Cortex of kidney (tissue), 1 donor: Measurements from ENCODE around the gene CHN2.

Source experiments
- DNase-seq: peaks from one replicate; lab custom pipeline; 2025; lab: John Stamatoyannopoulos, UW

Gene CHN2

DNA sequence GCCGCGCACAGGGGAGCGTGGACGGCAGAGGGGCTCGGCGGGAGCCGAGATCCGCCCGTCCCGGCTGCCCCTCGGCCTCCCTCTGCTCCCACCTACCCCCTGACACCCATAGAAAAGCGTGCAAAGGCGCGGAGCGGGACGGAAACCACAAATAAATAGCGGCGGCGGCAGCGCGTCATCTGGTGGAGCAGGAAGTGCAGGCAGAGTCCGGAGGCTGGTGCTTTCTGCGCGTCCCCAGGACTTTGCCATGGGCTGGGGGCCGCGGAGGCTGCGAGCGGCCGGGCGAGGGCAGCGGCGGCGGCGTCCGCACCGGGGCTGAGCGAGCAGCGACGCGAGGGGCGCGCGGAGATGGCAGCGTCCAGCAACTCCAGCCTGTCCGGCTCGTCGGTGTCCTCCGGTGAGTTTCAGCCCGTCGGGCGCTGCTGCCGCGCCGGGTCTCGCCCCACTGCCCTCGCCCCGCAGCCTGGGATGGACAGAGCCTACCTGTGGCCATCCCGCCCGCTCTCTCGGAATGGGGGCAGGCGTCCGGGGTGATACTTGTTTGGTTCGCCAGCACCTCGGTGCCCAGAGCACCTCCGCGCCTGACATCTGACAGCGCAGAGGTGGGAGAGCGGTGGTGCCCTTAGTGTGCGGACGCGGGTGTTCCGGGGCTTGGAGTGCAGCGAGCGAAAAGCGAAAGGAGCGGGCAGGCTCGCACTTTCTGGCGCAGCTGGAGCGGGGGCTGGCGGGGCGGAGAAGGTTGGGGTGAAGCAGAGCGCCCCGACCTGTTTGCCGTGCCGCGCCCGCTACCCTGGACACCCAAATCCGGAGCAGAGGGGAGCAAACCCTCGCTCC is at the start of gene CHN2:
TSS of gene CHN2 (plus strand) at position 182 of the 834 bp plus-strand sequence.
- DNase-seq, result no peak

DNA sequence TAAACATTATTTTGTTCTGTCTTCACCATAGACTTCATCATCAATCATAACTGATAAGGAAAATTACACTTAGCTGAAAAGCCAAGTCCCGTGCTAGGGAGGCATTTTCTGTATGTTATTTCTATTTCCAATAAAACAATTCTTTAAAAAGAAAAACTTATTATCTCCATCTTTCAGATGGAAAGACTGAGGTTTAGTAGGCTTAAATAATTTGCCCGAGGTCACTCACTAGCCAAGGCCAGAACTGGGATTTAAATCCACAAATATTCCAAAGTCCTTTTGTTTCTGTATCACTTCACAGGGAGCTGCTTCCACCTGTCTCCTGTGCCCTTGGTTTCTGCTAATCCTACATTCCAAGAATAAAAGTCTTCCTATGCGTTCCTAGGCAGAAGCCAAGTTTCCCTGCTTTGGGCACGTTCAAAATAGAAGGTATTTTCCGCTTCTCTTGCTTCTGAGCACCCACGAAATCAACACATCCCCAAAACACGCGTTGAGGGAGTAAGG is 49.0 kb upstream of the CHN2 start:
- DNase-seq, result no peak

DNA sequence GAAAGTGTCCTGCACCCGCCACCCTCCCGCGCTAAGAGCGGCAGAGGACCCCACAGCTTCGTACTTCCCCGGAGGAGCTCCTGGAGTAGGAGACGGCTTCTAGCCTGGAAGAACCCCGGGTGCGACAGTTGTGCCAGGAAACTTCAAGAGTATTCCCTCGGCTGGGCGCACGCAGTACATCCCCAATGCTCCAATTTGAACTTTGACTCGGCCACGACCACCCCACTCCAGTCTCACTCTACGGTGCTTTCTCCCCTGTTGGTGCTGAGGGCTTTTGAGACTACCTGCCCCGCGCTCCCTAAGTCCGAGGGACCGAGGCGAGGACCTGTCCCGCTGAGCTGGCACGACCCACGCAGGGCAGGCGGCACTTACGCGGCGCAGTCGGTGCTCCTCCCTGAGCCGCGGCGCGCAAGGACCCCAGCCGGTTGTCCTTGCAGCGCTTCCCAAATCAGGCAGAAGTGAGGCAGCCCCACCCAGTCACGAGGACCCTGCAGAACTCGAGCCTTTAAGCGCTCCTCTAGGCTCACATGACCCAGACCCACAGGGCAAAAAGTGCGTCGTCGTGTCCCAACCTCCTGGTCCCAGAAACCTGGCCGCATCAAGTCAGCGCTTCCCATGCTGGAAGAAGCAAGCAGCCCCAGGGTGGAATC is 48.4 kb upstream of the CHN2 start, which contains the start of gene CPVL:
TSS of gene CPVL (minus strand) at position 481 of the 650 bp plus-strand sequence. CDS start 25,476 bp downstream, outside the sequence.
- DNase-seq, result no peak

DNA sequence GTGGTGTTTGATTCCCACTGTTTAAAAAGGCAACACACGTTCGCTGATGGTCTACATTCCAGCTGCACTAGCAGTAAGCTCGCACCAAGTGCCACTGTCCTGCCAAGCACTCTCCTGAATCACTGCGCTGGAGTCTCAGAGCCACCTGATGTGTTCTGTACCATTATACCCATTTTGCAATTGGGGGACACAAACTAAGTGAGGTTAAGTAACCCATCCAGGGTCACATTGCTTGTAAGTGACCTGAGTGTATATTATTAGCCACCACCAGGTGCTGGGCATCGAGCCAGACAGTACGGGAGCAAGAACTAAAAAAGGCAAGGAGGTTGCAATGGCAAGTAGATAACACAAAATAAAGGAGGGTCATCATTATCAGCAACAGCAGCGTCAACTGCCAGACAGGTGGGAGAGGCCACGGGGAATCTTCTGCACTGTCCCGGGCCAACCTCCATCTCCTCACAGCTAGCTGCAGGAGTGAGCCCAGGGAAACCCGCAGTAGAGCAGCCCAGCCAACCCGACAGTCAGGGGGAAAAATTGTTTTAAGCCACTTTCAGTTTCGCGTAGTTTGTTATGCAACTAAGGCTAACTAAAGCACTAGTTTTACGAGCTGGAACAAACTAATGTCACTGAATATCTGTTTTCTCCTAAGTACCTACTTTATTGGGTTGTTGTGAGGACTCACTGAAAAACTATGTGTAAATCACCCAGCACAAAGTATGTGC is 47.5 kb upstream of the CHN2 start:
- DNase-seq, result no peak

DNA sequence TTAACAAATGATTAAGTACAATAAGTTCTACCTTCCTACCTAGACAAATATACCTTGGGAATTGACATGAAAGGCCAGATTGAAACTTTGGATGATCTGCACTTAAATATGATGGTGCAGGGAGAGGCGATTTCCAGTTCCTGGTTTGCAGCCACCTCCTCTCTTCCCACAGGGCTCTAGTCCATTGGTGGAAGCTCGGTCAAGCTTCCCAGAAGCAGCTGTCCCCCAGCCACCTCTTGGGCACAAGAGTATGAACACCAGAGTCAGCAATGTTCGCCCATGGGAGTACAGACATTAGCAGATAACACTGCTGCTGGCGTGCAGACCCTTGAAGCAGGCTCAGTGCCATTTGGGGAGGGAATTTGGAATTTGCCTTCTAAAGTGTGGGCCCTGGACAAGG is 46.8 kb upstream of the CHN2 start:
- DNase-seq, result no peak

DNA sequence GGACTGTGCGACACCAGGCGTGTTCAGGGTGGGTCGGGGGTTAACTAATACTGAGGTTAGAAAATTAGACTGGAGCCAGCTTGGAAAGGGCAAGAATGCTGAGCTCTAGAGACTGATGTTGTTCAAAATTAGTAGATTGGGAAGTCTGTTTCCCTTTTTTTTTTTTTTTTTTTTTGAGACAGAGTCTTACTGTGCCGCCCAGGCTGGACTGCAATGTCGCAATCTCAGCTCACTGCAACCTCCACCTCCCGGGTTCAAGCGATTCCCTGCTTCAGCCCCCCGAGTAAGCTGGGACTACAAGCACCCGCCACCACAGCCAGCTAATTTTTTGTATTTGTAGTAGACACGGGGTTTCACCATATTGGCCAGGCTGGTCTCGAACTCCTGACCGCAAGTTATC is 45.5 kb upstream of the CHN2 start:
- DNase-seq, result no peak

DNA sequence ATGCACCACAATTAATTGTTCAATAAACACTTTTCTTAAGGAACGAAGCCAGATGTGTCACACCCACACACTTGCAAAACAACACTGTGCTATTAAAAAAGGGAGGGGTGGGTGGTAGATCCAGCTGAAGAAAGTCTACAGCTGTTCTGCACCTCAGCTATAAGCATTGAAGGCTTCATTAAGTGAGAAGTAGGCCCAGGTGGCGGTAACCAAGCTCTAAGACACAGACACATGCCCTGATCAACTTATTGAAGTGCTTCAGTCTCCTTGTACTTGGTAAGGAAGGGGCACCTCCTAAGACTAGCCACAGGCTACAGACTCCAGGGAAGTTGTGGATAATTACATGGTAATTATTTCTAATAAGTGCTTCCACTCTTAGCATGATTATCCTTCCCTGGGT is 43.7 kb upstream of the CHN2 start:
- DNase-seq, result no peak

DNA sequence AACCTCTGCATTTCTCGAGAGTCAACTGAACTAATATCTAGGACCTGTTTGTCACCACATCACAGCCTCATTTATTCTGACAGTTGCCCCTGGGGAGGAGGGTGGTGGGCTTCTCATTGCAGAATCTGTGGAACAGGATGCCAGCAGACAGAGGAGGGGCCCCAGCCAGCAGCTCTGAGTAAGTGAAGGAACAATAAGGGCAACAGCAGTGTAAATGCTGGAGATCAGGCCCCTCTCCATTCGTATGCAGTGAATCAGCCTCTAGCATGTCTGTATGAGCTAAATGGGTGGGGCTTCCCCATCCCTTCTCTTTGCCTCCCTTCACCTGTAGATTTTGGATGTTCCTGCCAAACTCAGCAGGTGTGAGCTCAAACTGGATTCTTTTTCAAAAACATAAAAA is 40.5 kb upstream of the CHN2 start:
- no peak for DNase-seq

DNA sequence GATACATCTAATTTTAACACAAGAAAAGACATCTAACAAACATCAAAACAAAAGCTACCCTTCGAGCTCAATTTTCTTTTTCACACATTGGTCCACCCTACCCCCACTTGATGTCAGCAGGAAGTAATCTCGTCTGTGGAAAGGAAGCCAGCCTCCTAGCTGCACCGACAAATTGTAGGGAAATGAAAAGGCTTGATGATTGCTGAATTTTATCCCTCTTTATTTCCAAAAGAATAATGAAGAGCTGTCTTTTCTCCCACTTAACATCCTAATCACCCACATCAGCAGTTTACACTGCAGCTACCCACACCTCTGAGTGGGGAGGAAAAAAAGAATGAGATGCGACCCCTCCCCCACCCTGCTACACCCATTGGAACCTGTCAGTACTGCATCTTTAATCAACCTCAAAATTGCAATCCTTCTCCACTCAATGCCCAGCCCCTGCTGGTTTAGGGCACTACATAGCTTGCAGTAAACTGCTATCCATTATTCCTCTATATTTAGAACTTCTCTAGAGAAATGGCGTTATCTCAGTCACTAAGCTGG is 37.6 kb upstream of the CHN2 start:
- DNase-seq, result no peak

DNA sequence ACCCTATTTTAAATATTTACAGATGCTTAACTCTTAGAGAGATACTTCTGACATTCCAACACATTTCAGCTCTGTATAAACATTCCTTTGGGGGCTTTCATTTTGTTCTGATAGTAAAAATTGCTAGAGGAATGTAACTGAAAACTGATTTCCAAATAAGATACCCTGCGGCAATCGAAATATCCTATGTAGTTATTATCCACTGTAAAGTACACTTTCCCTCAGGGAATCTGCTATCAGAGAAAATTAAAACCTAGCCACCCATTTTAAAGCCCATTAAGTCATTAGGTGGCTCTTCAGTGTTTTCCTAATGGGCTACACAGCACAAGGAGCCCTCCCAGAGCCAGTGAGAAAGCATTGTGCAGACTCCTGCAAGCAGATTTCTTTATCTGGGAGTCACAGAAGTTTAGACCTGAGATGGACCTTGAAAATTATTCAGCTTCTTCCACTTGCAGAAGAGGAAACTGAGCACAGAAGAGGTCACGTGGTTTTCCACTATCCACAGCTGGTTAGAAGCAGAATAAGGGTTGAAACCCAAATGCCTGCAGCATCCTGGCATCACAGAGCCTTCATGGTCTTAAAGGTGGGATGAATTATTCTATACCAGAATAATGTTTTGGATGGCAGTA is 35.7 kb upstream of the CHN2 start:
- no peak for DNase-seq

DNA sequence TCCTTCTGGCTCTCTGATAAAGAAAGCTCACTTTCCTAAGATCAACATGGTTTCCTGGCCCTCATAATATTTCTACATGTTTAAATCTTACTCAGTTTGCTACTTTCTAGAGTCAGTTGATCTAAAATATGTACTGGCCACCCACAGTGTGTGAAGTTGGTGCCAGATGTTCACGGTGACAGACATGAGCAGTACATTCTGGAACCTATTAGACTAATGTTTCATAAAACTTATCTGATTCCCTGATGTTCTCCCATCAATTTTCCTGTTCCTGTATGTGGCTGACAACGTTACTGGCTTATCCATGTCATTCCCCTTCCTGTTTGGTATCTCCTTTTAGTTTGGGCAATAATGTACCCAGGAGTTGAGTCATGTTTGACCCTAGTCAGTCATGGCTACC is 34.5 kb upstream of the CHN2 start:
- no peak for DNase-seq

DNA sequence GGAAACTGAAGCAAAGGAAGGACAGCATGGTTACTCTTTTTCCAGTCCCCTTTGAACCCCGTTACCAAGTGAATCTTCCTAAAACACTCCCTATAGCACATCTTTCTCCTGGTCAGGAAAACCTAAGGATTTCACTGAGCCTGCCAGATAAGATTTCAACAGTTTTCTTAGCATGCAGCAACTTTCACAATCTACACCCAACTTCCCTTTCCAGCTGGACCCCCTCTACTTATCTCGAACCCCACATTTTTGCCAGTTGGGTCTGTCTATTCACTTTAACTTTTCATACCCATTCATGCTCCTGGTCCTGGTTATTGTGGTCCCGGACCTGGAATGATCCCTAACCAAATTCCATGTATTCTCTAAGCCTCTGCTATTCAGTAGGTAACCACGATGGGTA is 33.3 kb upstream of the CHN2 start:
- DNase-seq, result no peak

DNA sequence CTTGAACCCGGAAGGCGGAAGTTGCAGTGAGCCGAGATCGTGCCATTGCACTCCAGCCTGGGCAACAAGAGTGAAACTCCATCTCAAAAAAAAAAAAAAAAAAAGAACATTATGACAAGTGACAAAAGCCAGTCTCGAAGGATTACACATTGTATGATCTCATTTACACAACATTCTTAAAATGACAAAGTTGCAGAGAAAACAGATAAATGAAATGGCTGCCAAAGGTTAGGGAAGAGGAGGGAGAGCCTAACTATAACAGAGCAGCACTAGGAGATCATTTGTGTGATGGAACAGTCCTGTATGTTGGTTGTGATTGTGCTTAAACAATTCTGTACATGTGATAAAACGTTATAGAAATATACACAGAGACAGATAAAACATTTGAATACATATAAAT is 32.0 kb upstream of the CHN2 start:
- DNase-seq, result no peak

DNA sequence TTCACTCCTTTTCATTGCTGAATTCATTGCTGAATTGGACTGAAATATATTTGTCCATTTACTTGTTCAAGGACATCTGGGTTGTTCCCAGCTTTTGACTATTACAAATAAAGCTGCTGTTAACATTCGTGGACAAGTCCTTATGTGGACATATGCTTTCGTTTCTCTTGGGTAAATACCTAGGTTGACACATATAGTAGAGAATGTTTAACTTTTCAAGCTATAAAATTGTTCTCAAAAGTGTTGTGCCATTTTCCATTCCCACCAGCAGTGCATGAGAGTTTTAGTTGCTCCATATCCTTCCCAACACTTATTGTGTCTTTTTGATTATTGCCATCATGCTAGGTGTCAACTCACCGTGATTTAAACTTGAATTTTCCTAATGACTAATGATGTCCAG is 30.7 kb upstream of the CHN2 start:
- DNase-seq, result no peak

DNA sequence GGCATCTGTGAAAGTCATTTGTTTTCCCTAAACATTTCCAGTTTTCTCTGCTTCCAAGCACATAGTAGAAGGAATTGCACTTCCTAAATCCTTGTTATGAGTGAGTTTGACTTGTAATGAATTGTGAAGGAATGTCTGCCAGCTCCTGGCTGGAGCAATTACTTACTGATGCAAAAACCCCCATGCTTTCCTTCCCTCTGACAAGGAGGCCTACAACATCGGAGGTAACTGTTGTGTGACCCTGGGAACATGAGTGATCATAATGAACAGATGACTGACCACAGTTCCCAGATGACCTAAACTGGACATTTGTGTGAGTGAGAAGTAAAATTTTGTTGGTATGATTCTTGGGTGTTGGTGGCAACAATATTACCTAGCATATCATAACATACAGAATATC is 26.9 kb upstream of the CHN2 start:
- no peak for DNase-seq

DNA sequence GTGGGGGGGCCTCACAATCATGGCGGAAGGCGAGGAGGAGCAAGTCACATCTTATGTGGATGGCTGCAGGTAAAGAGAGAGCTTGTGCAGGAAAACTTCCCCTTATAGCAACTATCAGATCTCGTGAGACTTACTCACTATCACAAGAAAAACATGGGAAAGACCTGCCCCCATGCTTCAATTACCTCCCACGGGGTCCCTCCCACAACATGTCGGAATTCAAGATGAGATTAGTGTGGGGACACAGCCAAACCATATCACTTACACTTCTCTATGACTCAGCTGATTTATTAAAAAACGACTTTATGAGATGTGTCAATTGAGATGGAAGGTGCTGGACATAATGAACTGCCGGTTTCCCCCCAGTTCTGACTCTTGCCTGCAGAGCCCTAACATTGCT is 23.8 kb upstream of the CHN2 start:
- no peak for DNase-seq

DNA sequence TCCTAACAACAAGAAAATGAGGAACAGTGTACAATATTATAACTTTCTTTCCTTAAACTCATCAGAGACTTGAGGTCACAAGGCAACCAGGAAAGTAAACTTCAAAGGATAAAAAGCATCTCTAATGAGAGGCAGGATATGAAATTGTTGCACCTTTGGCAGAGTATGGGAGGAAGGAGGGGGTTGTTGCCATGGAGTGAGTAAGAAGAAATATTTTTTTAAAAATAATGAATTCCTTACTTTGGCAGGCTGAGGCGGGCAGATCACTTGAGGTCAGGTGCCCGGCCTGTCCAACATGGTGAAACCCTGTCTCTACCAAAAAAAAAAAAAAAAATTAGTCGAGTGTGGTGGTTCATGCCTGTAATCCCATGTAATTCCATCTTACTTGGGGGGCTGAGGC is 21.1 kb upstream of the CHN2 start:
- DNase-seq, result no peak

DNA sequence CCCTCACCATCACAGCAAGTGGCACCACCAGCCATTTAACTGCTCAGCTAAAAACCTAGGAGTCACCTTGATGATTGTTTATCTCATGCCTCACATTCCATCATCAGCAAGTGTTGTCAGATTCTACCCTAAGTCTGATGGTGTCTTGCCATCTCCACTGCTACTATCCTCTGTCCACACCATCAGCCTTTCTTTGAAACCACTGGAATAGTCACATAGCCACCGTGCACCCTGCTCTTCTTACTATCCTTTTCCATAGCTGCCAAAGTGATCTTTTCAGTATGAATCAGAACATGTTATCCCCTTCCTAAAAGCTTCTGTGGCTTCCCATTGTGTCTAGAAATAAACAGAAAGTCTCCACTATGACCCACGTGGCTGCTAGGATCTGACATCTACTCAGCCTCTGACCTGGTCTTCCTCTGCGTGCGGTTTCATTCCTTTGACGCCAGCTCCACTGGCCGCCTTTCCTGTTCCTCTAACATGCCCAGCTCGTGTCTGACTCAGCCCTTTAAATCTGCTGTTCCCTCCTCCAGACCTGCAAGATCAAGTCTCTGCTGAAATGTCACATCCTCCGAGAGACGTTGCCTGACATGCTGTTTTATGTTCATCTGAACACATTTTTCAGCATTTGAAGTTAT is 16.5 kb upstream of the CHN2 start:
- no peak for DNase-seq

DNA sequence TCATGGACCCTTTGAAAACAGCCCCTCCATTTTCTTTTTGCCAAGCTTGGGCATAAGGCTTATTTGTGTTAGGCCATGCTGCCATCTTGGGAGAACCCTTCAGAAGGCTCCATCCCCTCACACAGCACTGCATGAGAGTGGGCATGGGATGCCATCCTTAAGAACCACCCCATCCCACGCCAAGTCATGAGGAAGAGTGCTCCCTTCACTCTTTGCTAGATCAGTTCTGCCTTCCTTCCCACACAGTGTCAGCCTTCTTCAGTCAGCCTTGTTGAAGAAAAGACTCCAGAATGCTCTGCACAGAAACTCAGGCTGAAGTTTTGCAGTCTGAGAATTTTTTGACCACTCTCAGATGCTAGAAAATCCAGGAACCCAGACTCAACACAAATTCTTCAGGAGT is 15.5 kb upstream of the CHN2 start:
- DNase-seq, result no peak

DNA sequence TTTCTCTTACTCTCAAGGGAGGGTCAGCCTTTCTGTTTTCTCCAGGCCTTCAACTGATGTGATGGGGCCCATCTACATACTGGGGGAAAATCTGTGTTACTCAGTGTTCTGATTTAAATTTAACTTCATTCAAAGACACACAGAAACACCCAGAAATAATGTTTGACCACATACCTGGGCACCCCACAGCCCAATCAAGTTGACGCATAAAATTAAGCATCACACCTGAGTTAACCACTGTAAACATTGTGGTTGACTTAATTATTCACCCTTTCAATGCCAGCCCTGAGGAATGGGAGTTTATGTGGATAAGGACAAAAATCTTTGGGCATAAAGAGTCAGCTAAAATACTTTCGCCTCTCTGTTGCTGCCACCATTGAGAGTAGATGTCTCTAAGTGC is 10.0 kb upstream of the CHN2 start:
- DNase-seq, result no peak

DNA sequence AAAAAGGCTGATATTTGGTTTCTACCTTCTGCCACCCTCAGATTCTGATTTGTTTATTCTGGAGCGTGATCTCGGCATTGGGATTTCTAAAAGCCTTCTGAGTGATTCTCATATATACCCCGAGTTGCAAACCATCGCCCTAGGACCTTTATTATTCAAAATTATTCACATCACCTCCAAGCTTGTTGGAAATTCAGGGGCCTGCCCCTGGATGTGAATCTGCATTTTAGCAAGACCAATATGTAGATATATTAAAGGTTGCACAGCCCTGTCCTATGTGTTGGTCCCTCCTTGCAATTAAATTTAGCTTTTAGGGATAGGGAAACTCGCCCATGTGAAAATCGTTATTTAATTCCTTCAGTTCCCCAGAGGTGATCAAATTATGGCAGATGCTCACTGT is 9.0 kb upstream of the CHN2 start:
- no peak for DNase-seq
